ENCODE measurements around the gene C15orf39. TPM values are rescaled to one million over a fixed set of nuclear protein-coding genes. Genes with fewer than 3 reads are reported as not detected.

Gene C15orf39
- total and polyA plus RNA-seq, 2 of the 13 experiments (the other 11 are each of a cell fraction or from before 2014, with no cell fraction given): 6.2 to 13.5 TPM

DNA sequence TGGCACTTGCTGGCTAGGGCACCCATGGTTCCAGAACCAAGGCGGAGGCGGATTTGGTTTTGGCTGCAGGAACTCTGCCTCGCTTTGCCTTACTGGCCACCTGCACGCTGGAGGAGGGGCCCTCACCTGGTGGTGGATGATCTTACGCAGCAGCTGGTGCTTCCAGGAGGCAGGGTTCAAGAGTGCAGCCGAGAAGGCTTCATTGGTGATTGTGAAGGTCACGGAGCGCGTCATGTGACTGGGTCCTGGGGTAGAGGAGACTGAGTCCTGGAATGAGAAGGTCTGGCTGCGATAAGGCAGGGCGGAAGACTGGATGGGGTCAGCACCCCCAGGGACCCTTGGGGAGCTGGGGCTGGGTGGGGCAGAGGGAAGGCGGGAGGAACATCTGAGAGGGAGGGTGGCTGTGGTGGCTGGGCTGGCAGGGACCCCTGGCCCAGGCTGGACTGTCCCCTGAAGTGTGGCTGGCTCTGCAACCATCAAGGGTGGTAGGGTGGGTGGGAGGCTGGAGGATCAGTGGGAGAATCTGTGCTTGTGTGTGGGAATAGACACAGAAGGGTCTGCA, 30.7 kb downstream of the C15orf39 start (continued):
- no peak for TF ChIP-seq ZNF20 (CRISPR knock-in tag; IDR thresholded peaks at IDR 0.05)
- no peak for TF ChIP-seq KLF12 (CRISPR knock-in tag; IDR thresholded peaks at IDR 0.05; ENCODE audit: borderline replicate concordance)
- no peak for TF ChIP-seq SAP130 (CRISPR knock-in tag; IDR thresholded peaks at IDR 0.05; ENCODE audit: low read depth)

DNA sequence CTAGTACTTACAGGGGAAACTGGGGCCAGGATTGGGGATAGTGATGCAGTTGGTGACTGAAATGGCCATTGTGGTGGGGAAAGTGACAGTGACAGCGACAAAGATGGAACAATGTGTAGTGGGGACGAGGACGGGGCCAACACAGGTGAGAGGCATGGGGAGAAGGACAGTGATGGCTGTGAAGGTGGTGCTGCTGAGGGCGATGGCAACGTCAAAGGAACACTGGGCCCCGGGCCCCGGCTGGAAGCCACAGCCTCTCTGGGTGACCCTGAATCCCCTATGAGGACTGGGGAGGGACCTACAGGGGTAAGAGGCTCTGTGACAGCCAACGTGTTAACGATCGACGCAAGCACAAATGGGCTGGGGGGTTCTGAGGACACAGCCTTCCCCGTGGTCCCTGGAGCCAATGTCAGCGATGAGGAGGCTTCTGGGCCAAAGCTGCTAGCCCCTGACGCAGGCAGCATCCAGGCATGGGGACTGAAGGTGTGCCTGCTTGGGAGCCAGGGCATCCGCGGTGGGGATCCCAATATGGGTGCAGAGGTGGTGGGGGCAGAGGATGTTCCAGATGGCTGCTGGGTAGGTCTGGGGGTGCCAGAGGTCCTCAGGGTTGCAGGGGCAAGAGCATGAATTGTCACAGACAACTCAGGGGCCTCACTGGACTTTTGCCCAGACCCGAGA, 31.3 kb downstream of the C15orf39 start:
- TF ChIP-seq, protein P1, sequence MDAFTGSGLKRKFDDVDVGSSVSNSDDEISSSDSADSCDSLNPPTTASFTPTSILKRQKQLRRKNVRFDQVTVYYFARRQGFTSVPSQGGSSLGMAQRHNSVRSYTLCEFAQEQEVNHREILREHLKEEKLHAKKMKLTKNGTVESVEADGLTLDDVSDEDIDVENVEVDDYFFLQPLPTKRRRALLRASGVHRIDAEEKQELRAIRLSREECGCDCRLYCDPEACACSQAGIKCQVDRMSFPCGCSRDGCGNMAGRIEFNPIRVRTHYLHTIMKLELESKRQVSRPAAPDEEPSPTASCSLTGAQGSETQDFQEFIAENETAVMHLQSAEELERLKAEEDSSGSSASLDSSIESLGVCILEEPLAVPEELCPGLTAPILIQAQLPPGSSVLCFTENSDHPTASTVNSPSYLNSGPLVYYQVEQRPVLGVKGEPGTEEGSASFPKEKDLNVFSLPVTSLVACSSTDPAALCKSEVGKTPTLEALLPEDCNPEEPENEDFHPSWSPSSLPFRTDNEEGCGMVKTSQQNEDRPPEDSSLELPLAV (CRISPR knock-in tag; conservative IDR thresholded peaks at IDR 0.05; ENCODE audit: low read depth): no peak
- TF ChIP-seq HNRNPH1 (optimal IDR thresholded peaks at IDR 0.05; ENCODE audit: low read depth, low read length) (no peak), RBM39 (IDR thresholded peaks at IDR 0.05; ENCODE audit: low read depth, low read length, poor library complexity, severe bottlenecking) (no peak), ZNF644 (CRISPR knock-in tag; IDR thresholded peaks at IDR 0.05; ENCODE audit: low read depth) (no peak), NBN (conservative IDR thresholded peaks at IDR 0.05) (no peak), ZNF230 (CRISPR knock-in tag; IDR thresholded peaks at IDR 0.05) (no peak), ZFX (CRISPR knock-in tag; IDR thresholded peaks at IDR 0.05; ENCODE audit: low read depth) (no peak)
- TF ChIP-seq, protein P2, sequence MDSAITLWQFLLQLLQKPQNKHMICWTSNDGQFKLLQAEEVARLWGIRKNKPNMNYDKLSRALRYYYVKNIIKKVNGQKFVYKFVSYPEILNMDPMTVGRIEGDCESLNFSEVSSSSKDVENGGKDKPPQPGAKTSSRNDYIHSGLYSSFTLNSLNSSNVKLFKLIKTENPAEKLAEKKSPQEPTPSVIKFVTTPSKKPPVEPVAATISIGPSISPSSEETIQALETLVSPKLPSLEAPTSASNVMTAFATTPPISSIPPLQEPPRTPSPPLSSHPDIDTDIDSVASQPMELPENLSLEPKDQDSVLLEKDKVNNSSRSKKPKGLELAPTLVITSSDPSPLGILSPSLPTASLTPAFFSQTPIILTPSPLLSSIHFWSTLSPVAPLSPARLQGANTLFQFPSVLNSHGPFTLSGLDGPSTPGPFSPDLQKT (CRISPR knock-in tag; IDR thresholded peaks at IDR 0.05; ENCODE audit: borderline replicate concordance): no peak
- no TSS peak for BruUV-seq (replicated peaks)
- no peak overlapping the region for H3K27ac ChIP-seq (ENCODE audit: extremely low read length, insufficient read depth, low read length)
- no peaks in the 10 kb centered on the region for H4K20me1 ChIP-seq (ENCODE audit: insufficient read depth, low read length)
- peaks cover 9 to 57% of the 10 kb centered on the region in 2 experiments; a peak in 3 of 5 replicates for H3K27me3 ChIP-seq (ENCODE audit: control insufficient read depth in 1 of 2, insufficient read depth in 2 of 2, low read length in 2 of 2)
- no peaks in the 10 kb centered on the region for H3K36me3 ChIP-seq (replicated peaks in 1 of 2; ENCODE audit: control insufficient read depth in 1 of 2, insufficient read depth in 2 of 2, low read length in 2 of 2)
- ATAC-seq: no peak
- no peak for DNase-seq (ENCODE audit: low spot score)
- no peaks in the 10 kb centered on the region for H3K79me2 ChIP-seq (ENCODE audit: insufficient read depth, low read length)
- CTCF ChIA-PET (ENCODE audit: low intra/inter-chr PET ratio, low total read pairs): no interaction called here
- H3K4me2 ChIP-seq (ENCODE audit: low read depth, low read length): no peak overlapping the region
- POLR2A ChIA-PET: no interaction called here
- peaks cover 22% of the 10 kb centered on the region for H3K4me1 ChIP-seq (ENCODE audit: insufficient read depth, low read length)
- in situ Hi-C loops (cut with HindIII; ENCODE audit: extremely low pct_ligation_motif_present, low pct_unique_long_range_greater_than_20kb) (loop anchor here (25.0 kb wide), 1 partner anchor 529 kb away; no protein-coding TSS in a partner anchor), intact Hi-C loops (cut with micrococcal nuclease; ENCODE audit: unreplicated experiment) (no loop called here)
- no peak for FAIRE-seq
- no peak overlapping the region for H2AFZ ChIP-seq (ENCODE audit: low read length)
- no peak overlapping the region for H3K4me3 ChIP-seq (replicated peaks in 1 of 3; ENCODE audit: insufficient read depth in 1 of 3, low read depth in 2 of 3, low read length in 3 of 3)
- H3K9me3 ChIP-seq (ENCODE audit: low read length): no peaks in the 10 kb centered on the region
- H3K9ac ChIP-seq (ENCODE audit: insufficient read depth, low read depth, low read length): no peak overlapping the region
- 48% methylated on average over 9 of the region's 17 CpGs for WGBS (ENCODE audit: low lambda C conversion rate)

All from HepG2 (cell line).